A673 (cell line): ENCODE measurements around the gene ZNRF3.

Source experiments
- EZH2 ChIP-seq: fragments of 200-600 bp; sonication (generic); IDR thresholded peaks from 2 replicates; pipeline ENCODE4 v1.6.1; 2017; ENCODE audit warnings: borderline replicate concordance, low read depth, mild to moderate bottlenecking, mixed read lengths, antibody characterized with exemption, low read length; ENCODE audit not compliant: poor library complexity, severe bottlenecking
- TF ChIP-seq, protein P1 (sequence below): fragments of 300-800, 200-600 bp; sonication (generic); conservative IDR thresholded peaks from 2 replicates; pipeline ENCODE4 v1.5.1; 2017; ENCODE audit warnings: low read depth, mild to moderate bottlenecking, antibody characterized with exemption, low read length, moderate library complexity, mixed read lengths

DNA sequence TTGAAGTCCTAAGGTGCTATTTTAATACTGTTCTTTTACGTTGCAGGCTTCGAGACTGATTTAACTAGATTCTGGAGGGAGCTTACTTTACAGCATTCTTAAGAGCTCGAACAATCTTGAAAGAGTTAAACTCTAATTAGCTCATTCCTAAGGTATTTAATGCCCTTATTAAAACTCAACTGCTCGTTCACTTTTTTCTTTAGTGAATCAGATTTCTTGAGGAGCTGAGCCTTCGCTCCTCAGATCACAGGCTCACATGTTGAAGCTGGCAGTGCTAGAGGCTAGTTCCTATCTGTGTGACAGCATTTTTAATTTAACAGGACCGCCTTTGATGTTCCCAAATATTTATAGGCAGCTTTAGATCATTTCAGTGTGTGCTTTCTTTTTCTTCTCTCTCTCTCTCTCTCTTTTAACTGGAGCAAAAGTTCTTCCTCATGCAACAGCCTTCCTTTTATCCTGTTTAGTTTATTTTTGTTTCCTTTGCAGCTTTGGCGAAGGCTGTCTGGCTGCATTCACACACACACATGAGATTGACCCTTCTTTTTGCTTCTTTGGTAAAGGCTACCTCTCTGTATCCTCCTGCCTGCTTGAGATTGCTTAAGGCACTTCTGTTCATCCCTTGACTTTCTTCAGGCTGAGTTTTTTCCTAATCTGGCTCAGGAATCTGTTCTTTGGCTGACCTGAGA is 21.0 kb downstream of the ZNRF3 start:
- TF ChIP-seq, protein P1, sequence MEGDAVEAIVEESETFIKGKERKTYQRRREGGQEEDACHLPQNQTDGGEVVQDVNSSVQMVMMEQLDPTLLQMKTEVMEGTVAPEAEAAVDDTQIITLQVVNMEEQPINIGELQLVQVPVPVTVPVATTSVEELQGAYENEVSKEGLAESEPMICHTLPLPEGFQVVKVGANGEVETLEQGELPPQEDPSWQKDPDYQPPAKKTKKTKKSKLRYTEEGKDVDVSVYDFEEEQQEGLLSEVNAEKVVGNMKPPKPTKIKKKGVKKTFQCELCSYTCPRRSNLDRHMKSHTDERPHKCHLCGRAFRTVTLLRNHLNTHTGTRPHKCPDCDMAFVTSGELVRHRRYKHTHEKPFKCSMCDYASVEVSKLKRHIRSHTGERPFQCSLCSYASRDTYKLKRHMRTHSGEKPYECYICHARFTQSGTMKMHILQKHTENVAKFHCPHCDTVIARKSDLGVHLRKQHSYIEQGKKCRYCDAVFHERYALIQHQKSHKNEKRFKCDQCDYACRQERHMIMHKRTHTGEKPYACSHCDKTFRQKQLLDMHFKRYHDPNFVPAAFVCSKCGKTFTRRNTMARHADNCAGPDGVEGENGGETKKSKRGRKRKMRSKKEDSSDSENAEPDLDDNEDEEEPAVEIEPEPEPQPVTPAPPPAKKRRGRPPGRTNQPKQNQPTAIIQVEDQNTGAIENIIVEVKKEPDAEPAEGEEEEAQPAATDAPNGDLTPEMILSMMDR = no peak
- no peak for TF ChIP-seq EZH2
